Mesendoderm (in vitro differentiated cells): ENCODE measurements around the gene IL3.

ENCODE experiments used
- DNase-seq: peaks from one replicate; pipeline ENCODE4 v3.0.0; 2013
- H2AK5ac ChIP-seq: 2 replicates; pipeline ENCODE4 v1.6.1; 2013; ENCODE audit warnings: low read length, inconsistent platforms
- H2BK120ac ChIP-seq: 2 replicates; pipeline ENCODE4 v1.6.1; 2013; ENCODE audit warnings: low read depth, mild to moderate bottlenecking, low read length, moderate library complexity, mixed read lengths
- H2BK15ac ChIP-seq: replicated peaks from 2 replicates; pipeline ENCODE4 v1.6.1; 2013; ENCODE audit warnings: low read depth, mild to moderate bottlenecking, moderate library complexity
- H2BK5ac ChIP-seq: 2 replicates; pipeline ENCODE4 v1.6.1; 2013; ENCODE audit warnings: low read length, inconsistent platforms
- H3K18ac ChIP-seq: 2 replicates; pipeline ENCODE4 v1.6.1; 2013; ENCODE audit warnings: mild to moderate bottlenecking, low read length, mixed read lengths
- H3K23ac ChIP-seq: one replicate; pipeline ENCODE4 v1.6.1; 2013; ENCODE audit warnings: low read length
- H3K27ac ChIP-seq: 2 replicates; pipeline ENCODE4 v1.5.1; 2013; ENCODE audit warnings: low read depth, mild to moderate bottlenecking, inconsistent platforms, low read length, moderate library complexity
- H3K27me3 ChIP-seq: 2 replicates; pipeline ENCODE4 v1.6.1; 2013; ENCODE audit warnings: low read length, control low read depth, mild to moderate bottlenecking, inconsistent platforms; ENCODE audit not compliant: insufficient read depth, poor library complexity
- H3K36me3 ChIP-seq: 2 replicates; pipeline ENCODE4 v1.6.1; 2013; ENCODE audit warnings: low read length, inconsistent platforms; ENCODE audit not compliant: control insufficient read depth, insufficient read depth
- H3K4ac ChIP-seq: one replicate; pipeline ENCODE4 v1.6.1; 2013; ENCODE audit warnings: low read depth, mild to moderate bottlenecking, low read length, moderate library complexity
- H3K4me1 ChIP-seq: 2 replicates; pipeline ENCODE4 v1.6.1; 2013; ENCODE audit warnings: low read depth, low read length, inconsistent platforms; ENCODE audit not compliant: control insufficient read depth
- H3K4me2 ChIP-seq: 2 replicates; pipeline ENCODE4 v1.6.1; 2013; ENCODE audit warnings: low read length
- H3K4me3 ChIP-seq: 2 replicates; pipeline ENCODE4 v1.5.1; 2013; ENCODE audit warnings: mild to moderate bottlenecking, low read length
- H3K56ac ChIP-seq: one replicate; pipeline ENCODE4 v1.6.1; 2013; ENCODE audit warnings: low read length
- H3K79me1 ChIP-seq: 2 replicates; pipeline ENCODE4 v1.6.1; 2013; ENCODE audit warnings: low read length, inconsistent platforms
- H3K79me2 ChIP-seq: 2 replicates; pipeline ENCODE4 v1.6.1; 2013; ENCODE audit warnings: mild to moderate bottlenecking, low read length; ENCODE audit not compliant: control insufficient read depth, insufficient read depth
- H3K9ac ChIP-seq: 2 replicates; pipeline ENCODE4 v1.6.1; 2013; ENCODE audit warnings: low read length, inconsistent platforms
- H4K5ac ChIP-seq: one replicate; pipeline ENCODE4 v1.6.1; 2013; ENCODE audit warnings: low read length
- H4K8ac ChIP-seq: one replicate; pipeline ENCODE4 v1.6.1; 2013; ENCODE audit warnings: low read depth, mild to moderate bottlenecking, control low read depth, low read length, moderate library complexity
- WGBS: extraction: QIAGEN DNeasy Blood & Tissue Kit; methylation state at CpG from one replicate; pipeline ENCODE4 v1.1.7; 2013; ENCODE audit warnings: low lambda C conversion rate, missing lambda C conversion rate; ENCODE audit not compliant: insufficient coverage; ENCODE audit errors: extremely low coverage; 5-methylcytosine and 5-hydroxymethylcytosine counted together

IL3 gene

DNA sequence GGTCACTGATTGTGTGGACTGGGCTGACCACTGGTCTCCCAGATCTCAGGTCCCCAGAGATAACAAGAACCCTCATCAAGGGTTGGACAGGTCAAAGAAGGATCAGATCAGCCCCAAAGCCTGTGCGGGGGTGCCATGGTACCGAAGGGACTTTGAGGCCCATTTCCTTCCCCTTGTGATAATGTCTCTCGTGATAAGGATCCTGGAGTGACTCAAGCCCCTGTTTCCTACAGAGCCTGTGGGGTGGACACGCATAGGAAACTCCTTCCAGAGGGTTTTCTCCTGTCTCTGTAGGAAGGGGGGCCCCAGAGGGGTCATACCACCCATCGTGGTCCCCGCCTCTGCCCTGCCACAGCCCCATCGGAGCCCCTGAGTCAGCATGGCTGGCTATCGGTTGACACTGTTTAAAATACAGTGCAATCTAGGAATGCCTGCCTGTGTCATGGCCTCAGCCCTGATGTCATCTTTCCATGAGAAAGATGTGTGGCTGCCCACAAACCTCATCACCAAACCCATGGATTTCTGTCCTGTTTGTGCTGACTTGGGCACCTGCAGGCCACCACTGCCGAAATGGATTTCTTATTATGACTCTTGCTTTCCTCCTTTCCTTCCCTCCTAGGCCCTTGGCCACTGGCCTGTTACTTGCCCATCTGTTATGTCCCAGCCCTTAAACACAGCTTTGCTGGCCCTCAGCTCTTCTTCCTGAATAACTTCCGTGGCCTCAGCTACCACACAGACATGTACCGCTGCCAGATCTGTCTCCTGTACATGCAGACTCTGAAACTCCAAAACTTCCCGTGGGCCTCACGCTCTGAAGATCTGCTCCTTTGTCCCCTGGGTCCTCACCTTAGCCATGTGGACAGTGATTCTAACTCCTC lies 10.2 kb downstream of the IL3 start:
- Histone ChIP-seq H2BK5ac (no peak overlapping the region), H2AK5ac (no peak overlapping the region), H3K27me3 (no peaks in the 10 kb centered on the region), H3K36me3 (no peaks in the 10 kb centered on the region), H3K56ac (no peak overlapping the region), H3K4me1 (no peaks in the 10 kb centered on the region), H3K18ac (no peak overlapping the region), H2BK15ac (no peak overlapping the region), H3K27ac (no peak overlapping the region), H3K79me2 (no peaks in the 10 kb centered on the region), H3K4ac (no peak overlapping the region), H4K5ac (no peak overlapping the region), H3K4me3 (no peak overlapping the region), H2BK120ac (no peak overlapping the region), H4K8ac (no peak overlapping the region), H3K79me1 (no peaks in the 10 kb centered on the region), H3K4me2 (no peak overlapping the region), H3K23ac (no peak overlapping the region), H3K9ac (no peak overlapping the region)
- no CpG with 5 or more reads among the region's 13 CpGs for WGBS
- no peak for DNase-seq

DNA sequence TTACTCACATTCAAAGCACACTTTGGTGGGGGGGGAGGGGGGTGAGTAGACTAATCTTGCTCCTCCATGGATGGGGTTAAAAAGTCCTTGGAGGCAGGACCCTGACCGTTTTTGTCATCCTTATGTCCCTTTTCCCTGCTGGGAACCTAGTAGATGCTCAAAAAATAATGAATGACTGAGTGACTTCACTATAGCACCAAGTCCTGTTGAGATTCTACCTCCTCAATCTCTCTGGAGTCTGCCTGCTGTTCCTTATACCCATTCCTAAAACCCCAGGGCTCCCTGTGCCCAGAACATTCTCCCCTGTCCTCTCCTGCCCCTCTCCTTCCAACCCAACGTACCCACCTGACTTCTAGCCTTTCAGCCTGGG lies 10.9 kb downstream of the IL3 start:
- DNase-seq: no peak
- Histone ChIP-seq H3K27me3 (no peaks in the 10 kb centered on the region), H3K18ac (no peak overlapping the region), H3K4me2 (no peak overlapping the region), H2BK120ac (no peak overlapping the region), H3K4me1 (no peaks in the 10 kb centered on the region), H3K56ac (no peak overlapping the region), H3K4ac (no peak overlapping the region), H3K36me3 (no peaks in the 10 kb centered on the region), H2BK15ac (no peak overlapping the region), H3K79me2 (no peaks in the 10 kb centered on the region), H3K4me3 (no peak overlapping the region), H4K5ac (no peak overlapping the region), H2AK5ac (no peak overlapping the region), H4K8ac (no peak overlapping the region), H3K27ac (no peak overlapping the region), H3K9ac (no peak overlapping the region), H3K79me1 (no peaks in the 10 kb centered on the region), H3K23ac (no peak overlapping the region), H2BK5ac (no peak overlapping the region)
- WGBS: no CpG with 5 or more reads among the region's 2 CpGs

DNA sequence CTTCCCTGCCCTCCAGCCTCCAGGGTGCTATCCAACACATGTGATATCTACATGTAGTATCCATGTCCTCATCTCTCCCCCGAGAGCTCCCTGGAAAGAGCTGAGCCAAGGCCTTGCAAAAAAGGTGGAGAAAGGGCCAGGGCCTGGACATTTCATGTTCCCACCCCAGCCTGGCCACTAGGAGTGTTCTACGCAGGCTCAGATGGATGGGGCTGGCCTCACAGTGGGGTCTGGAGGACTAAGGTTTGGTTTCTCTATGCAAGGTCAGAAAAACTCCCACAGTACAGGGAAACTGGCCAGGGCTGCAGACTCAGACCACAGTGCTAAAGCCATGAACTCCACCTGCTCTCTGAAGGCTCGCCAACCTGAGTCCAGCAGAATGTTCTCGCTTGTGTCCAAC lies 11.6 kb downstream of the IL3 start:
- Histone ChIP-seq H3K79me1 (no peaks in the 10 kb centered on the region), H3K9ac (no peak overlapping the region), H4K8ac (no peak overlapping the region), H3K18ac (no peak overlapping the region), H2BK15ac (no peak overlapping the region), H2AK5ac (no peak overlapping the region), H3K27me3 (no peaks in the 10 kb centered on the region), H3K79me2 (no peaks in the 10 kb centered on the region), H3K23ac (no peak overlapping the region), H3K4me2 (no peak overlapping the region), H3K4ac (no peak overlapping the region), H2BK120ac (no peak overlapping the region), H3K4me1 (no peaks in the 10 kb centered on the region), H3K36me3 (no peaks in the 10 kb centered on the region), H3K4me3 (no peak overlapping the region), H4K5ac (no peak overlapping the region), H2BK5ac (no peak overlapping the region), H3K27ac (no peak overlapping the region), H3K56ac (no peak overlapping the region)
- DNase-seq: no peak
- no CpG with 5 or more reads among the region's 4 CpGs for WGBS

DNA sequence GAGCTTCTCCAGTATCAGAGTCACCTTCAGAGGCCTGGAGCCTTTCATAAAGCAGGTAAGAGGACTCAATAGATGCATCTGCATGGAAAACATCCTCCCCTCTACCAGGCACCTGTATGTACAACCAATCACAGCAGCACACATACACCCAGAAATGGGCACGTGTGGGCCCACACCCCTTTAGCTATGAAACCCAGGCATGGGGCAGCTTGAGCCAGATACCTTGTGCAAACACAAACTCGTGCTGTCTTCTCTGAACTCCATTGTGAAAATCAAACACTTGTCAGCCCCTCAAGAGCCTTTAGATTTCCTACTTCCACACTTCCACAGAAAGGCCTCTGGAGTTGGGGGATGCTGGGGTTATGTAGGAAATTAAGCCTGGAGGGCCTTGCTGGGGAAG lies 12.1 kb downstream of the IL3 start:
- no peaks in the 10 kb centered on the region for H3K79me2 ChIP-seq
- no peak overlapping the region for H3K18ac ChIP-seq
- no peak for DNase-seq
- no peak overlapping the region for H2BK120ac ChIP-seq
- no peak overlapping the region for H3K27ac ChIP-seq
- no CpG with 5 or more reads among the region's 2 CpGs for WGBS
- no peak overlapping the region for H3K23ac ChIP-seq
- H3K56ac ChIP-seq: no peak overlapping the region
- no peaks in the 10 kb centered on the region for H3K36me3 ChIP-seq
- no peak overlapping the region for H3K4me2 ChIP-seq
- no peak overlapping the region for H2BK5ac ChIP-seq
- H2BK15ac ChIP-seq: no peak overlapping the region
- no peak overlapping the region for H2AK5ac ChIP-seq
- no peak overlapping the region for H4K5ac ChIP-seq
- H3K79me1 ChIP-seq: no peaks in the 10 kb centered on the region
- no peaks in the 10 kb centered on the region for H3K27me3 ChIP-seq
- no peak overlapping the region for H4K8ac ChIP-seq
- H3K9ac ChIP-seq: no peak overlapping the region
- no peak overlapping the region for H3K4ac ChIP-seq
- no peak overlapping the region for H3K4me3 ChIP-seq
- H3K4me1 ChIP-seq: no peaks in the 10 kb centered on the region

DNA sequence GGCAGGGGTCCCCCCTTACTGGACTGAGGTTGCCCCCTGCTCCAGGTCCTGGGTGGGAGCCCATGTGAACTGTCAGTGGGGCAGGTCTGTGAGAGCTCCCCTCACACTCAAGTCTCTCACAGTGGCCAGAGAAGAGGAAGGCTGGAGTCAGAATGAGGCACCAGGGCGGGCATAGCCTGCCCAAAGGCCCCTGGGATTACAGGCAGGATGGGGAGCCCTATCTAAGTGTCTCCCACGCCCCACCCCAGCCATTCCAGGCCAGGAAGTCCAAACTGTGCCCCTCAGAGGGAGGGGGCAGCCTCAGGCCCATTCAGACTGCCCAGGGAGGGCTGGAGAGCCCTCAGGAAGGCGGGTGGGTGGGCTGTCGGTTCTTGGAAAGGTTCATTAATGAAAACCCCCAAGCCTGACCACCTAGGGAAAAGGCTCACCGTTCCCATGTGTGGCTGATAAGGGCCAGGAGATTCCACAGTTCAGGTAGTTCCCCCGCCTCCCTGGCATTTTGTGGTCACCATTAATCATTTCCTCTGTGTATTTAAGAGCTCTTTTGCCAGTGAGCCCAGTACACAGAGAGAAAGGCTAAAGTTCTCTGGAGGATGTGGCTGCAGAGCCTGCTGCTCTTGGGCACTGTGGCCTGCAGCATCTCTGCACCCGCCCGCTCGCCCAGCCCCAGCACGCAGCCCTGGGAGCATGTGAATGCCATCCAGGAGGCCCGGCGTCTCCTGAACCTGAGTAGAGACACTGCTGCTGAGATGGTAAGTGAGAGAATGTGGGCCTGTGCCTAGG lies 13.0 kb downstream of the IL3 start, which contains the start of gene CSF2:
TSS of gene CSF2 (plus strand) at position 559 of the 783 bp plus-strand sequence. CDS start at position 594, 35 bp downstream.
- Histone ChIP-seq H3K18ac (no peak within 1 kb of the TSS), H2BK15ac (no peak within 1 kb of the TSS), H2BK120ac (no peak within 1 kb of the TSS), H3K23ac (no peak within 1 kb of the TSS), H2AK5ac (no peak within 1 kb of the TSS), H3K4me2 (no peak within 1 kb of the TSS), H3K27me3 (no peaks in the 10 kb centered on the region), H3K56ac (no peak within 1 kb of the TSS), H3K27ac (no peak within 1 kb of the TSS), H3K4me3 (no peak within 1 kb of the TSS), H3K36me3 (no peaks in the 10 kb centered on the region), H4K5ac (no peak within 1 kb of the TSS), H3K9ac (no peak within 1 kb of the TSS), H3K79me1 (no peaks in the 10 kb centered on the region), H3K4me1 (no peaks in the 10 kb centered on the region), H2BK5ac (no peak within 1 kb of the TSS), H4K8ac (no peak within 1 kb of the TSS), H3K79me2 (no peaks in the 10 kb centered on the region), H3K4ac (no peak within 1 kb of the TSS)
- no CpG with 5 or more reads among the region's 12 CpGs for WGBS
- DNase-seq: no peak
